NOMO-1 (cell line): ENCODE data around the gene BEX1.
"Not testable (repeated sequence)": the region's sequence is repeated elsewhere in the genome, so short reads cannot be mapped to it uniquely, and the experiment has no call there.

Experiments used
- DNase-seq, 2 experiments: peaks; one replicate each; lab custom pipeline; 2025; ENCODE audit not compliant: unreplicated experiment in 2 of 2; lab: John Stamatoyannopoulos, UW

Gene BEX1

GRCh38 chrX:103063918-103064434 lies at the start of gene BEX1:
Gene BEX1, minus strand, starts transcription at chrX:103064171. Its CDS starts 897 bp downstream, at chrX:103063274.
- peak; percentile 60 to 81 for DNase-seq

- DNase-seq = not testable (repeated sequence)
Measured at GRCh38 chrX:103109497-103109896, 45.5 kb upstream of the BEX1 start.

- no peak for DNase-seq
Measured at GRCh38 chrX:103107836-103108235, 43.9 kb upstream of the BEX1 start.

GRCh38 chrX:103107227-103107737 lies 43.3 kb upstream of the BEX1 start:
- not testable (repeated sequence) for DNase-seq

- DNase-seq = not testable (repeated sequence)
Measured at GRCh38 chrX:103104370-103104769, 40.4 kb upstream of the BEX1 start.

GRCh38 chrX:103103866-103104265 lies 39.9 kb upstream of the BEX1 start:
- not testable (repeated sequence) for DNase-seq

- no peak for DNase-seq
Measured at GRCh38 chrX:103101299-103102042, 37.5 kb upstream of the BEX1 start.

- DNase-seq = no peak
Measured at GRCh38 chrX:103100484-103100883, 36.5 kb upstream of the BEX1 start.

- no peak for DNase-seq
Measured at GRCh38 chrX:103099691-103100090, 35.7 kb upstream of the BEX1 start.

- DNase-seq = no peak
Measured at GRCh38 chrX:103098488-103098887, 34.5 kb upstream of the BEX1 start.

GRCh38 chrX:103092942-103093341 lies 29.0 kb upstream of the BEX1 start, which contains the start of gene NXF3:
Gene NXF3, minus strand, starts transcription at chrX:103093143. Its CDS starts 120 bp downstream, at chrX:103093023.
- peak; percentile 53 to 57 for DNase-seq

- DNase-seq = no peak
Measured at GRCh38 chrX:103081051-103081450, 17.1 kb upstream of the BEX1 start.

- no peak for DNase-seq
Measured at GRCh38 chrX:103073467-103073866, 9.5 kb upstream of the BEX1 start.

- no peak for DNase-seq
Measured at GRCh38 chrX:103066606-103067005, 2.6 kb upstream of the BEX1 start.

GRCh38 chrX:103063191-103063845 lies 653 bp downstream of the BEX1 start:
- peak; percentile 22 to 53 for DNase-seq

- DNase-seq = no peak
Measured at GRCh38 chrX:103061486-103061885, 2.5 kb downstream of the BEX1 start.

GRCh38 chrX:103056902-103057301 lies 7.1 kb downstream of the BEX1 start:
- no peak for DNase-seq

GRCh38 chrX:103052625-103053024 lies 11.3 kb downstream of the BEX1 start:
- no peak for DNase-seq

GRCh38 chrX:103051260-103051789 lies 12.6 kb downstream of the BEX1 start:
- no peak for DNase-seq

- DNase-seq = not testable (repeated sequence)
Measured at GRCh38 chrX:103033371-103033770, 30.6 kb downstream of the BEX1 start.

GRCh38 chrX:103017542-103017941 lies 46.4 kb downstream of the BEX1 start:
- DNase-seq = no peak
